Fibroblast of skin of left biceps (primary cell): ENCODE data around the gene ZNF793.

Experiments
- DNase-seq, 2 experiments: peaks; one replicate each; pipeline ENCODE4 v3.0.0-alpha.2; 2013; ENCODE audit warnings: low read depth in 2 of 2

ZNF793 gene

DNA sequence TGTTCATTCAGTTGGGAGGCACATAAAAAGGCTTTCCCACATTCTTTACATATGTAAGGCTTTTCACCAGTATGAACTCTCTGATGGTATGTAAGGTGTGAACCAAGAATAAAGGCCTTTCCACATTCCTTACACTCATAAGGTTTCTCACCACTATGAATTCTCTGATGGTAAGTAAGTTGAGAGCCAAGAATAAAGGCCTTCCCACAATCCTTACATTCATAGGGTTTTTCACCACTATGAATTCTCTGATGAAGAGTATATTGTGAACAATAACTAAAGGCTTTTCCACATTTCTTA is 58.6 kb downstream of the ZNF793 start:
- no peak for DNase-seq

DNA sequence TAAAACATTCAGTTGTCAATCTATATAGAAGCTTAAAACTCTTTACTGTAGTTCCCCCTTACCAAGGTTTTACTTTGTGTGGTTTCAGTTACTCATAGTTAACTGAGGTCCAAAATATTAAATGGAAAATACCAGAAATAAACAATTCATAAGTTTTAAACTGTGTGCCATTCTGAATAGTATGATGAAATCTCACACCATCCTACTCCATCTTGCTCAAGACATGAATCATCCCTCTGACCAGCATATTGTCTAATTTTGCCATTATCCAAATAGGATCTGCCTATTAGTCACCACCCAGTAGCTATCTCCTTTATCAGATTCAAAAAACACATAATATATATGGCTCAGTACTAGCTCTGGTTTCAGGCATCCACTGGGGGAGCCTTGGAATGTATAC is 65.5 kb downstream of the ZNF793 start:
- no peak for DNase-seq

DNA sequence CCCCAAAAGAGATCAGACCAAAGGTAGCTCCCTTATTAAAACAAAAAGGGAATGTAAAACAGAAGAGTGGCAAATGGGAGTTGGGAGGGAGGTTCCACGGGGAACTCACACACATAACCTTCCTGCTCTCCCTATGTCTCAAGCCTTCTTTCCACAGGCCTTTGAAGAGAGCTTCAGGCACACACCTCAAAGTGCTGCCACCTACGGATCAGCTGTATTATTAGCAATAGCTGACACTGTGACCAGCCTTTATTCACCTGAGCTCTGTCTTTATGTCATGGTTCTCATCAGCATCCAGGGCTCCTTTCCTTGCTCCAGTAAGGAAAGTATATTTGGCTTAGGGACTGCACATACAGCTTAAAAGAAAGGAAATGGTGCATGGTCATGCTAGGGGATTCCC is 76.6 kb downstream of the ZNF793 start:
- DNase-seq: no peak
